Adipose tissue (tissue), 3 donors: ENCODE measurements around the gene KCNAB1. TPM values are rescaled to one million over a fixed set of nuclear protein-coding genes. Genes with fewer than 3 reads are reported as not detected.
"Not testable (repeated sequence)": the region's sequence is repeated elsewhere in the genome, so short reads cannot be mapped to it uniquely, and the experiment has no call there.

Experiments used
- H3K27ac ChIP-seq: one replicate; pipeline ENCODE4 v1.5.1; 2013; ENCODE audit warnings: low read depth, low read length
- WGBS, 3 donors: extraction: QIAGEN DNeasy Blood & Tissue Kit; methylation state at CpG; one replicate each; pipeline ENCODE4 v1.1.7; 2013; 5-methylcytosine and 5-hydroxymethylcytosine counted together
- polyA plus RNA-seq, 3 donors: library from polyadenylated mRNA; stranded (reverse); fragments of 200-250 nt; gene quantifications; one replicate each; pipeline ENCODE4 v1.2.3, GENCODE V29; 2013
- donor health status: healthy with polysubstance abuse.
- donor health status: Bipolar disorder and iron deficiency.
- donor health status: healthy.

KCNAB1 gene
- polyA plus RNA-seq, 3 donors, result 2.3 to 6.7 (median 2.3) TPM

DNA sequence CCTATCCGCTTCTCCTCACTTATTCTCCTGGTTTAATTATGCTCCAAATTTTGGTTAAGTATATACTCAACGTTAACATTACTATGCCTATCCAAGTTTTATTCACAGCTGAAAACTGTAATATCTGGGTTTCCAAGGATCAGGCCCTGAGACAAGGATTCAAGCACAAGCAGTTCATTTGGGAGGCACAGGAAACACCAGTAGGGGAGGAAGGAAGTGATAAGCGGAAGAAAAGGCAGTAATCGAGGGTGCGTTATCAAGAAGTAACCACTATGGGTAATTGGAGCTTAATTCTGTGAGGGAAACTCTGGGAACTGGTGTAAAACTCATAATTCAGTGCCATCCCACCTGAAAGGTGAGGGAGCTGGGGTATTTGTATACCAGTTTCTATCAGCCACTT lies 120.3 kb downstream of the KCNAB1 start:
- 63 to 78% (median 68%) methylated on average over 5 of the region's 5 CpGs for WGBS, 3 donors

GRCh38 chr3:156246961-156247725 lies 126.8 kb downstream of the KCNAB1 start:
- no peak overlapping the region for H3K27ac ChIP-seq
- WGBS, 3 donors, result 66 to 74% (median 73%) methylated on average over 5 of the region's 5 CpGs

More for the DNA sequence above, 120.3 kb downstream of the KCNAB1 start:
- H3K27ac ChIP-seq, result no peak overlapping the region

- 91 to 95% (median 94%) methylated on average over 1 of the region's 1 CpG for WGBS, 3 donors
- H3K27ac ChIP-seq, result no peak overlapping the region
These were observed 130.2 kb downstream of the KCNAB1 start for GRCh38 chr3:156250550-156250949.

DNA sequence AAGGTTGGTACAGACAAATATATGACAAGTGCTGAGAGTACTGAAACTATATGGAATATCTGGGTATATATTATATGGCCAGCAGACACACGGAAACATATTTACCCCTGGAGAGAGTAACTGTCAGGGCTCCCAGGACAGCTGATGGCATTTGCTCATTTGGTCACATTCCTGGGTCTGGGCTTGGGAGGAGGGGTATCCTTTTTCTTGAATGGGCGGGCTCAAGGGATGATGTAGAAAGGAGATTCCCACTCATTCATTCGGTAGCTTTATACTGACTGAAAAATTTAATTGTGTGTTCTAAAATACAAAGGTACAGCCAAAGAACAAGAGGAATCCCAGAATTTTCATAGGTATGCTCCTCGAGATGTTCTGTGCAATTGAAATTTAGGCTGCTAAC lies 131.0 kb downstream of the KCNAB1 start:
- 59 to 80% (median 79%) methylated on average over 4 of the region's 4 CpGs for WGBS, 3 donors

DNA sequence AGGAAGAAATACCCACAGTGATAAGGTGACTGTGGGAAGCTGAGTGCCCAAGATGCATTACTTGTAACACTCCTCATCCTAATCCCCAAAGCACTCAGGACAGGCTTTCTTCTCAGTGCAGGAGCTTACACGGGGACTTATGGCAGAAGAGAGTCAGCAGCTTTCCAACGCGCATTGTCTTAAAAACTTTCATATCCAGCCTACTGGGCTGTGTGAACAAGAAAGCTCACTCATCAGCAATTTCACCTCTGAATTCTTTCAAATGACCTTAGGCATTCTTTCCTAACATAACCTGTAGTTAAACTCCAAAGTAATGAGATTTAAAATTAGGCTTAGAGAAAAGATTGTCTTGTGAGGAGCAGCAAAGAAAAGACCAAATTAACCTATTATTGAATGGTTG lies 132.3 kb downstream of the KCNAB1 start:
- no peak overlapping the region for H3K27ac ChIP-seq
- WGBS, 3 donors, result 66 to 81% (median 73%) methylated on average over 3 of the region's 3 CpGs

More for the DNA sequence above, 131.0 kb downstream of the KCNAB1 start:
- no peak overlapping the region for H3K27ac ChIP-seq

GRCh38 chr3:156253150-156253549 lies 132.8 kb downstream of the KCNAB1 start:
- WGBS, 3 donors, result 62 to 86% (median 67%) methylated on average over 1 of the region's 1 CpG
- H3K27ac ChIP-seq, result no peak overlapping the region

GRCh38 chr3:156256256-156256655 lies 135.9 kb downstream of the KCNAB1 start:
- WGBS, 3 donors, result 83 to 88% (median 83%) methylated on average over 4 of the region's 4 CpGs
- no peak overlapping the region for H3K27ac ChIP-seq

GRCh38 chr3:156256945-156257344 lies 136.6 kb downstream of the KCNAB1 start:
- H3K27ac ChIP-seq, result no peak overlapping the region

DNA sequence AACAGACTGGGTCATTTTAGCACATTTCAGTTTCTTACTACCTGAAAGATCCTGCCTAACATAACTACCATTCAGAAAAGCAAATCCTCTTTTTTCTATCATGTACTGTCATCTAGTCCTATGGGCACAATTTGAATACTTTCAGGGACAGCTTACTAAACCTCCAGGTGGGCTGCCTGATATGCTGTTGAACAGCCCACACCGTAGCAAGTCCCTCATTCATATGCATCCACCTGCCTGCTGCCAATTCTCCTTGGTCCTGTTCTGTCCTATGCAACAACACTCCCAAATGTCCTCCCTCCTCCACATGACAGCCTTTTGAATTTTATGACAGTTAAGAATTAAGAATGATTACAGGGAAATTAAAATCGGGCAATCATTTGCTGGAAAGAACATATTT lies 137.9 kb downstream of the KCNAB1 start:
- no peak overlapping the region for H3K27ac ChIP-seq
- WGBS, 3 donors, result 78 to 89% (median 85%) methylated on average over 2 of the region's 2 CpGs

DNA sequence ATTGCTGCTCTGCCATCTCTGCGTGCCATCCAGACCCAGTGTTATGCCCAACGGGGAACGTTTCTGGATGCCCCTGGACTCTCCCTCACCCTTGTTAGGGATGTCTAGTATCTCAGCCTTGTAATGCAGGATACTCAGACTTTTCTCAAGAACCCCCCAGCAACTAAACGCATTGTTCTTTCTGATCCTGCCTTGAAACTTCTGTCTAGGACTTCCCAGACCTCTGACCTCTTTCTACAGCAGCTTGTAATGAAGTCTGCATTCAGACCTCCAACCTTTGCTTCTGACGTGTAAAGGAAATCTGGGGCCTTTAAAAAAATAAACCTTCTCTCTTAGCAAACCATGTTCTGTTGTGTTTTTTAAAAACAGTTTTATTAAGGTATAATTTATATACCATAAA lies 139.5 kb downstream of the KCNAB1 start:
- H3K27ac ChIP-seq, result no peak overlapping the region
- 71 to 83% (median 73%) methylated on average over 5 of the region's 5 CpGs for WGBS, 3 donors

- 87 to 92% (median 91%) methylated on average over 1 of the region's 1 CpG for whole genome bisulfite sequencing, 3 donors
- no peak overlapping the region for H3K27ac ChIP-seq
These were observed 140.0 kb downstream of the KCNAB1 start for GRCh38 chr3:156260331-156260730.

- 81 to 91% (median 91%) methylated on average over 1 of the region's 1 CpG for WGBS, 3 donors
These were observed 144.4 kb downstream of the KCNAB1 start for GRCh38 chr3:156264771-156265170.

GRCh38 chr3:156271508-156271907 lies 151.1 kb downstream of the KCNAB1 start:
- 77 to 93% (median 90%) methylated on average over 3 of the region's 3 CpGs for WGBS, 3 donors
- no peak overlapping the region for H3K27ac ChIP-seq

More at GRCh38 chr3:156264771-156265170, 144.4 kb downstream of the KCNAB1 start:
- H3K27ac ChIP-seq, result no peak overlapping the region

- H3K27ac ChIP-seq, result no peak overlapping the region
- 84 to 95% (median 91%) methylated on average over 7 of the region's 7 CpGs for WGBS, 3 donors
These were observed 151.8 kb downstream of the KCNAB1 start for GRCh38 chr3:156271995-156272719.

- H3K27ac ChIP-seq, result no peak overlapping the region
- 77 to 93% (median 82%) methylated on average over 6 of the region's 6 CpGs for WGBS, 3 donors
These were observed 152.8 kb downstream of the KCNAB1 start for GRCh38 chr3:156273111-156273694.

GRCh38 chr3:156274791-156275190 lies 154.4 kb downstream of the KCNAB1 start:
- H3K27ac ChIP-seq, result no peak overlapping the region
- WGBS, 3 donors, result 43 to 97% (median 94%) methylated on average over 2 of the region's 2 CpGs

GRCh38 chr3:156284637-156285036 lies 164.3 kb downstream of the KCNAB1 start:
- WGBS, 3 donors, result 91 to 96% (median 96%) methylated on average over 24 of the region's 24 CpGs
- H3K27ac ChIP-seq, result not testable (repeated sequence)

- H3K27ac ChIP-seq, result no peak overlapping the region
- 58 to 81% (median 74%) methylated on average over 2 of the region's 2 CpGs for WGBS, 3 donors
These were observed 165.2 kb downstream of the KCNAB1 start for GRCh38 chr3:156285626-156286025.

DNA sequence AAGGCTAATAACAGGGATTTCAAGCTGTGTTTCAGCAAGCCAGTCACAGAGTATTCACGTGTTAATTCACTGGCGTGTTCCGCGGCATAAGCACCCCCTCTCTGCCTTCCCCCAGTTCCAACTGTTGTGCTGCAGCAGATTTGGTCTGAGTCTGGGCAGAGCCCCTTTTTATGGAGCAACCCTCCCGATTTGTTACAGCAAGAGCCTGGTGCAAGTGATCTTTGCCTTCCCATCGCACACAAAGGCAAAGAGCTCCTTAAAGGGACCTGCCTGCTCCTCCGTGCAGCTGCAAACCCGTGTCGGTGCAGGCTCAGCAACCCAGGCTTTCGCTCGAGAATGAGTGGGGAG lies 170.5 kb downstream of the KCNAB1 start:
- H3K27ac ChIP-seq, result no peak overlapping the region
- 4 to 15% (median 15%) methylated on average over 11 of the region's 11 CpGs for WGBS, 3 donors
